Embryonic facial prominence (tissue), 1 donor: Measurements from ENCODE around the gene FAM221B.

Source experiments
- DNase-seq: peaks from one replicate; pipeline ENCODE4 v3.0.0-alpha.2; 2016; ENCODE audit errors: extremely low spot score

Gene FAM221B

DNA sequence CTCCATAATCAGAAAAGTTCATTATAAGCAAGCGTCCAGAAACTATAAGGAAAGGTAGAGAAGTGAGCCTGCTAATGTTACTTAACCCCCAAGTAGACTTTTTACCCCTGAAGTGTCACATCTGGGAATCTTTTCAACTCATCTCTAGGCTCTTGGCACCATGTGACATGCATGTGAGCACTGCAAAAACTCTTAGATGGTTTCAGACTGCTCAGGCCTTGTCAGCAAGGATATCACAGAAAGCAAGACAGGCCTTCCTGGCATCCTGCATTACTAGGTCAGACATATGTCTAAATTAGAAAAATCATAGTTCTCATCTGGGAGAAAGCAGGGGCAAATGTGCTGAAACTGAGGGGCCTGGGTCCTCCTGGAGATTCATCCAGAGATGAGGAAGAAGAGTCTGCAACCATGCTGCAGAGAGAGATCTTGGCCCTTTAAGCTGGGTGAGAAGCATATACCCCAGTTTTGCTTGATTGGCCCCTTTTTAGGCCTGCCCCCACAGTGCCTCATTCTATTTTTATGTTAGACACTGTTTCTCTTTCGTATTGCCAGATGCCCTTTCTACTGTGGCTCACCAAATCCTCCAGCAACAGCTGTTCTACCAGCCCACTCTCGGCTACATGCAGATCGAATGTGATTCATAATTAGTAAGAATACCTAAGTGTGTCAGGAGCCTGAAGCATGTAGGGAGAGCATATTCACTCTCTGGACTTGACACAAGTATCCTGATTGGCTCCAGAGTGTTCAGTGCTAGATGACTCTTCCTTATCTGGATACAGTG is 19.4 kb upstream of the FAM221B start:
- no peak for DNase-seq

- no peak for DNase-seq
Observed at GRCh38 chr9:35845824-35846771, 17.6 kb upstream of the FAM221B start.

GRCh38 chr9:35844628-35845270 is 16.2 kb upstream of the FAM221B start:
- DNase-seq, result peak; percentile 27

- DNase-seq, result no peak
Observed at GRCh38 chr9:35842795-35843194, 14.3 kb upstream of the FAM221B start.

DNA sequence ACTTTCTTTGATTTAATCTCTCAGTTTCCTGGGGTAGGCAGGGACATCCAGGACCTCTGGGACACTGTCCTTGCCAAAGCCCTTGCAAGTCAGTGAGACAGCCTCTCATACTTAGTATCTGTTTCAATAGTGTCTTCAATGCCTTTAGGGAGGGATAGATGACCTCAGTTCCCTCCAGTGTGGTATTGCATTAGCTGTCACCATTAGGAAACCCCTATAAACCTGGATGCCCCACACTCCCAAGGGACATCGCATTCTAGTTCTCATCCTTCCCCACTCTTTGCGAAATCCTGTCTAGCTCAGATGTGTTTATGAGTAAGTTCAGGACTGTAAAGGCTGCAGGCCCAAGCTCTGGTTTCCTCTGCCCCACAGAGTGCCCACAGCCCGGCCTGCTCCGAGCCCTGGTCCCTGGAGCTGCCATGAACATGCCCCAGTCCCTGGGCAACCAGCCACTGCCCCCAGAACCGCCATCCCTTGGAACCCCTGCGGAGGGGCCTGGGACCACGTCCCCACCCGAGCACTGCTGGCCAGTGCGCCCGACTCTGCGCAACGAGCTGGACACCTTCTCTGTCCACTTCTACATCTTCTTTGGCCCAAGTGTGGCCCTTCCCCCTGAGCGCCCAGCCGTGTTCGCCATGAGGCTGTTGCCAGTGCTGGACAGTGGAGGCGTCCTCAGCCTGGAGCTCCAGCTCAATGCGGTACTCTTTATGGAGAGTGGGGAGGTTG is 13.7 kb upstream of the FAM221B start:
- no peak for DNase-seq

DNA sequence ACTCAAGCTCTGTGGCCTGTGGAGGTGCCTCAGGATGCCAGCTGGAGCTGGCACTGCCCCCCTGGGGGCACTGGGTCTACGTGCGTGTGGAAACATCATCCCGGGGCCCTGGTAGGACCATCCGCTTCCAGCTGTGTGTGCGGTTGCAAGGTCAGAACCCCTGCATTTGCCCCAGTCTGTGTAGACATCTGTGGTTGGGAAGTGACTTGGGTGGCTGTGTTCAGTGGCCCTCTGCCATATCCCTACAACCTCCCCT is 13.0 kb upstream of the FAM221B start:
- DNase-seq, result no peak

- no peak for DNase-seq
Observed at GRCh38 chr9:35840881-35841644, 12.5 kb upstream of the FAM221B start.

GRCh38 chr9:35839926-35840325 is 11.4 kb upstream of the FAM221B start:
- DNase-seq, result no peak

DNA sequence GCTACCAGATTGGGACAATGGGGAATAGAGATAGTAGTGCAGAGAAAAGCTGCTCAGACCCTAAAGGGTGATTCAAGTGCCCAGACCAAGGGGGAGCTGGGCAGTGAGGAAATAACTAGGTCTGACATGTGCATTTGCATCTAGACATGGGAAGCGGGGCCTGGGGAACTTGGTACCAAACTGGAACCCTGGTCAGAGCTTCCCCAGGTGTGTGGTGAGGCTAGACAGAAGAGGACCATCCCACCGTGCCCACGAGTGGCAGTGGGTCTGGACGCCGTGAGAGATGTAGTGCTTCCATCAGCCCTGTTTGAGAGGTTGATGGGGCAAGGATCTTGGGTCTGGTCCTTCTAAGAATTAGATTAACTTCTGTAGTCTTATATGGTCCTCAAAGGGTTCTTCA is 8.1 kb upstream of the FAM221B start:
- no peak for DNase-seq

DNA sequence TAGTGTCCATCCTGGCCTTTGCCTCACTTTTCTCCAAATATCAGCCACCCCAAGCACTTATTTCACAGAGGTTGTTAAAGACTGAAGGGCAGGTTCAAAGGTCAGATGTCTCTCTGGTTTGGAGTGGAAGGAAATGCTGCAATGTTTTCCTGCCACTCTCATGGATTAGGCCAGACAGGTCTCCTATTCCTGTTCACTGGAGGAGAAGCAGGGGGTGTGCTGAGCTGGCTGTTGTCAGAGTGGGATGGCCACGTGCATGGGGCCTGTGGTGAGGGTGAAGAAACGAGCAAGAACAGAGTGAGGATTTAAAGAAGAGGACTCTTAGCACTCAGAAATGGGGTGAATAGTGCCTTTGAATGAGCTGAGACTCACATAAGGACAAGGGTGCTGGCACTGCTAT is 7.2 kb upstream of the FAM221B start:
- no peak for DNase-seq

DNA sequence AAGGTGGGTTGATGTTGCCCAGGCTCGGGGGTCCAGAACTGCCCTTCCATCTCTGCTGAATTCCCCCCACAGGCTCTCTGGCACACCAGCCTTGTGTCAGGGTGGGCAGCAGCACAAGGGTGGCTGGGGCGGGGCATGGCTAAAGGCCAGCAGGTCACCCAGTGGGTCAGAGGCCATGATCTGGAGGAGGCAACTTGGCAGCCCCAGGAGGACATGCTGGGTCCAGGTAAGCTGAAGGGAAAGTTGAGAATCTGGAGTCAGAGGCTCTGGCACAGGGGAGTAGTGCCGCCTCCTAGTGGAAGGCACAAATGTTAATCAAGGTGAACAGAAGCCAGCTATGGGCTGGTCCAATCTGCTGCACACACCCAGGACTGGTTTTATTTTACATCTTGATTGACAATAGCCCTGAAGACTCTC is 6.7 kb upstream of the FAM221B start:
- no peak for DNase-seq

- no peak for DNase-seq
Observed at GRCh38 chr9:35834260-35835215, 6.0 kb upstream of the FAM221B start.

DNA sequence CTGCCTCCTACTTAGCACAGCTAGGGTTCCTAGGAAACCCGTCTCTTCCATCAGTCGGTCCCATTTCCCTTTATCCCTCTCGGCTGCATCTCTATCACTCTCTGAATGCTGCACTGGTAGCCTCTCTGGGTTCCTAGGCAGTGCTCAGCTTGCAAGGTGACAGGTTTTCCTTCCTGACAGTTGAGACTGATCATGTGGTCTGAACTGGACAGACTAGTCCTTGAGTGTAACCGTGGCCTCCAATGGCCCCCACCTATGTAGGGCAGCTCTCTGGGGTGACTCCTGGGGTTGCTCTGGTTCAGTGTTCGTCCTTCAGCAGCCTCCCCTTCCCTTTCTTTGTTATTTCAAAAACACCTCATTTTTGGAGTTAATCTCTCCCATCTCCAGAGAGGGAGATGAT is 4.3 kb upstream of the FAM221B start:
- no peak for DNase-seq

- no peak for DNase-seq
Observed at GRCh38 chr9:35831040-35831439, 2.5 kb upstream of the FAM221B start.

GRCh38 chr9:35829764-35830096 is 1.2 kb upstream of the FAM221B start:
- DNase-seq, result no peak

DNA sequence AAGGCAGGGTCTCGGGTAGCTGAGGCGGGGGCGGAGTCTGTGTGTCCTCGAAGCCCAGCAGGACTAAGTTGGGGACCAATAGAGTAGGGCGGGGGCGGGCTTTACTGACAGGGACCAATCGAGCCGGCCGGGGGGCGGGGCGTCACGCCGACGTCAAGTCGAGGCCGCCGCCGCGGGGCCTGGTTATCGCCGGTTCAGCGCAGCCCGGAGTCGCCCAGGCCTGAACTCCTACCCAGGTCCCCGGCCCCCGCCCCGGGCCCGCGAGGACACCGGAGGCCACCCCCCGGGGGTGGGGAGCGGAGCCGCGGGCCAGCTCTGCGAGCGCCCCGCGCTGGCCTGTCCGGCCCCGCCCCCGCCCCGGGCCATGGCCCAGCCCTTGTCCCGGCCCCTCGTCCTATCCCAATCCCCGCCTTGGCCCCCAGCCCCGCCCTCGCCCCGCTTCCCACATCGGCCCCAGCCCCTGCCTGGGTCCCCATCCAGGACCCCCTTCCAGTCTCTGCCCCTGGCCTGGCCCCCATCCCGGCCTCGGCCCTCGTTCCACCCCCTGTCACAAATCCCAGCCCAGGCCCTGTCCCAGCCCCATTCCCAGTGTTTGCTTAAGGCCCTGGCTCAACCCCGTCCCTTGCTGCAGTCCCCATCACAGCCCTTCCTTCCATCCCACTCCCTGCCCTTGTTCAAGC is 692 bp upstream of the FAM221B start, which contains the start of gene TMEM8B:
Gene TMEM8B, plus strand, starts transcription at position 145 of the 680 bp plus-strand sequence. Its CDS starts 220 bp downstream, at position 365.
- DNase-seq, result peak; percentile 88

DNA sequence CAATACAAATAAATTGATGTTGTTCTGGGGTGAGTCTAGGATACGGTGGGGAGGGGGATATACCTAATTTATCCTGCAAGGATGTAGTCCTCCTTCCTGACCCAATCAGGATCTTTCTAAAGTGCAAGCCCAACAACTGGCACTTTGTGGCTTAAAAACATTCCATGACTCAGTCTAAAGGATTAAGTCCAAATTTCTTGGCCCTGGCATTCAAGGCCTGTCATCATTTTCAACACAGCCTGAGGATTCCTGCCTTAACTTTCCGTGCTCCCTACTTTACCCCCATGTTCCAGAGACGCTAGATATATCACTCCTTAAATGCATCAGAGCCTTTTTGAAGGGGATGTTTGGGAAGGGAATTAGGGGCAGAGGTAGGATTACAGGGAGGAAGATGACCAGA is 1.0 kb downstream of the FAM221B start:
- DNase-seq, result no peak

DNA sequence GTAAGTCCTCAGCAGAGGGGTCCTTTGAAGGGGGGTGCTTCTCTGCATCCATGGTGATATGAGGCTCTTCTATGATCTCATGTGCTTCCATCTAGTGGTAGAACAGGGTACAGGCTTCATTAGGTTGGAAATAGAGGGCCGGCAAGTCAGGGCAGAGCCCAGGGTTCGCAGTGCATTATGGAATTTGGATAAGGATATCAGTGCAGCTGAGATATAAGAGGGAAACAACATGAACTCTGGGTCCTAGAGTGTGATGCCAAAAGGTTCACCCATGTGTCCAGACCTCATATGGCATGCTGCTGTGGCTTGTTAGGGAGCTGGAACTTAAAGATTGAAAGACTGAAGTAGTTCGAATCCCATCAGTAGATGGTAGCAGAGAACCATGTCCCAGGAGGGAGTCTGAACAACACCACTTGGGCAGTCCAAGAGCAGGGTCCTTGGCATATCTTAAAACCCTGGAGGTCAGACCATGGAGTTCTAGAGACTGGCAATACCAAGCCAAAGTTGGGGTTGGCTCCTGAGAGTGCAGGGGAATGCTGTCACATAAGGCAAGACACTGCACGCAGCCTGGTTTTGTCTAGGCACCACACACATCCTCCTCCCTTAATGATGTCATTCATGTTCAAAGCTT is 2.3 kb downstream of the FAM221B start:
- DNase-seq, result no peak

DNA sequence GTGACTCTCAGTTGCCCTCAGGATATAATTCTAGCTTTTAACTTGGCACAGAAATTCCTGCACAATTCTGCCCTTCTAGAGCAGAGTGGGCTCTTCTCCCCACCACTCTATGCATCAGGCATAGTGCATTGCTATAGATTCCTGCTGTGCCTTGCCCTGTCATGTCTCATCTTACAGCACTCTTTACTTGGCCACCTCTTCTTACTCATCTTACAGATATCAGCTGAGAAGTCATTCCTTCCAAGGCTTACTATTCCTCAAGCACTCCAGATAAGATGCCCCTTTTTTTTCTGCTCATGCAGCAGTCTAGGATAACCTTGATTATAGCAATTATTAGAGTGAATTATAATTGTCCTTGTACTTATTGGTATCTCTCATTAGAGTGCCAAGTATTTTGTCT is 5.6 kb downstream of the FAM221B start:
- no peak for DNase-seq
